Heart right ventricle (tissue), 16 donors: ENCODE data around the gene TBC1D2B. TPM values are rescaled to one million over a fixed set of nuclear protein-coding genes. Genes with fewer than 3 reads are reported as not detected.

Experiments
- ATAC-seq, 8 donors: fragments of 200-7000 bp; cut with Tn5 transposase; one replicate each; pipeline ENCODE4 v1.9.1; 2020; ENCODE audit warnings: mild to moderate bottlenecking in 8 of 8, moderate library complexity in 8 of 8, moderate number of reproducible peaks in 1 of 8
- DNase-seq, 2 donors: peaks; one replicate each; pipeline ENCODE4 v3.0.0-alpha.2; 2020
- H3K27ac ChIP-seq, 10 donors: fragments of 200-600 bp; sonication (generic) in 2 of 10; one replicate each; pipeline versions ENCODE4 v1.5.0 to v1.8.0; 2020 to 2022; ENCODE audit warnings: mild to moderate bottlenecking in 3 of 10
- H3K27me3 ChIP-seq, 7 donors: fragments of 200-600 bp; one replicate each; pipeline ENCODE4 v1.8.0; 2021 to 2022; ENCODE audit warnings: mild to moderate bottlenecking in 2 of 7
- H3K36me3 ChIP-seq, 9 donors: fragments of 200-600 bp; sonication (generic) in 1 of 9; one replicate each; pipeline versions ENCODE4 v1.5.0 to v1.8.0; 2020 to 2022; ENCODE audit warnings: mild to moderate bottlenecking in 2 of 9
- H3K4me1 ChIP-seq, 9 donors: fragments of 200-600 bp; sonication (generic) in 1 of 9; one replicate each; pipeline versions ENCODE4 v1.5.0 to v1.8.0; 2020 to 2022; ENCODE audit warnings: mild to moderate bottlenecking in 4 of 9
- H3K4me3 ChIP-seq, 10 donors: fragments of 200-600 bp; sonication (generic) in 2 of 10; one replicate each; pipeline versions ENCODE4 v1.5.0 to v1.8.0; 2020 to 2022; ENCODE audit warnings: mild to moderate bottlenecking in 7 of 10, moderate library complexity in 2 of 10
- H3K9me3 ChIP-seq, 11 donors: fragments of 200-600 bp in 10 of 11; sonication (generic) in 2 of 11; one replicate each; pipeline versions ENCODE4 v1.5.0 to v1.8.0; 2013 to 2022; ENCODE audit warnings: mild to moderate bottlenecking in 2 of 11, control low read depth in 1 of 11, moderate library complexity in 1 of 11
- WGBS, 2 donors: extraction: QIAGEN DNeasy Blood & Tissue Kit; methylation state at CpG; one replicate each; pipeline ENCODE4 v1.1.7; 2013; ENCODE audit warnings: inconsistent platforms in 1 of 2; 5-methylcytosine and 5-hydroxymethylcytosine counted together
- intact Hi-C, 10 donors: fragments of 100-400 bp; cut with DNase I; formaldehyde crosslinking; loops; one replicate each; pipeline versions ENCODE4 v1.11.1 to v1.14.2; 2022
- polyA plus RNA-seq, 2 donors: library from polyadenylated mRNA; stranded (reverse); fragments of 200-250 nt; gene quantifications; one replicate each; pipeline ENCODE4 v1.2.3, GENCODE V29; 2013
- total RNA-seq, 10 donors: library from RNA; stranded (reverse); fragmentation: NEBNext Ultra II Directional in 3 of 10; extraction: Animal tissue kit (Norgen Biotek cat#: 25700) in 3 of 10; gene quantifications; one replicate each; pipeline versions ENCODE4 v1.2.1 to v1.2.4, GENCODE V29; 2021 to 2023
- TF ChIP-seq, protein P1 (sequence below), 9 donors: fragments of 200-600 bp; sonication (generic) in 2 of 9; IDR thresholded peaks; one replicate each; pipeline versions ENCODE4 v1.5.0 to v1.8.0; 2021 to 2022; ENCODE audit warnings: antibody characterized with exemption in 9 of 9, mild to moderate bottlenecking in 5 of 9, moderate library complexity in 1 of 9
- donor health status: Arrhythmogenic right ventricular cardiomyopathy.
- donor health status: ischemic (EF 13 %, LVEDD 7.1; RV severe dilation, severe dysfunction).
- donor health status: healthy with polysubstance abuse.
- donor health status: DM: no; HTN: yes; CAD: no.
- donor health status: DM: no; HTN: no; CAD: no.
- donor health status: ischemic (EF 25% LVEDD 6.9; RV normal size, moderate dysfunction).
- donor health status: ischemic (EF 25% LVEDD 5.7; RV mildly dilated, moderate dysfunction).
- donor health status: healthy.
- donor health status: DM: yes; HTN: yes; CAD: no.
- donor health status: Ischemic cardiomyopathy.
- donor health status: ischemic (EF 35%, LVEDD 5.7; RV mildly dilated, moderate dysfunction).
- donor health status: nonischemic (EF 11% LVEDD 7.7; RV severe dilation, severe dysfunction).
- donor health status: DM: yes; HTN: yes; CAD: no.
- donor health status: PGD.
- donor health status: ischemic (EF 29% LVEDD 5.4; RV normal size, mild dysfunction).
- donor health status: nonischemic (EF 23%, LVEDD 6.1; RV moderate dilation, normal function).

Gene TBC1D2B
- total and polyA plus RNA-seq, 12 donors, result 4.7 to 20.8 (median 9.6) TPM

DNA sequence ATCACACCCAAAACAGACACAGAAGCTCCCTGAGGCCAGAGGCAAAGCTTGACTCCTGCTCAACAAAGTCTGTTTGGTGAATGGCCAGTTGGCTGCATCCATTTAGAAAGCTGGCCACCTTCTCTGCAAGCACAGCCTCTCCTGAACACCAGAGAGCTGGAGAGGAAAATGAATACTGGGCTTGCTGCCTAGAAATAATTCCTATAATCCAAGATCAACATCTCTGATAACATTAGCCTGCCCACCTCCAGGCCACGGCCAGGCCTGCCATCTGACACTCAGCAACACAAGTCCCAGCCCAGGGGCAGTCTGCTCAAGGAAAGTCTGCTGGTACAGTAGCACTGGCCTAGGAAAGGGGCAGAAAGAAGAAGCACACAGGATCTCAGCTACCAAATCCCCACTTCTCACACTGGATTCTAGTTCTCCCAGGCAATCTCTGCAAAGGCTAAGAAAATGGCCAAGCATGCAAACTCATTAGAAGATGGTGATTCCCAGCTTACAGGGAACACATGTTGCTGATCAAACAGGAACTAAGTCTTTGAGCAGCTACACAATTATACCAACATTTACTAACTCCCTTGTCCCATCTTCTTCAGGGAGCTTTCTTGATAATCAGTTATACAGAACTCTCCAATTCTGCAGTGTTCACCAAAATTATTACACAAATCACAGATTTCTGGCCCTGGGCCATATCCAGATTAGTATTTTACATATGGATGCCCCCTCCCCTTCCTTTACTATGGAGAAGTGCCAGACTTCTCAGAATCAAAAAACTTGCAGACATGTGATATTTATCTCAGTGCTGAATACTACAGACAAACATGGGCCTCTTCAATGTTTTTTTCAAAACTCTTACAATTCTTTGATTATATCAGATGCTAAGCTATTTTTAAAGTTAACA lies 9.9 kb downstream of the TBC1D2B start:
- DNase-seq (no peak), ATAC-seq (peak in 2 of 8 donors; percentile 11 to 19)
- 39 to 47% methylated on average over 1 of the region's 1 CpG for WGBS, 2 donors
- Histone ChIP-seq H3K4me1 (peaks cover 25 to 100% (median 98%) of the 10 kb centered on the region in 9 donors), H3K36me3 (no peaks in the 10 kb centered on the region), H3K9me3 (no peaks in the 10 kb centered on the region), H3K27ac (peak overlapping the region in 8 of 10 donors; percentile 15 to 83 (median 72)), H3K27me3 (no peaks in the 10 kb centered on the region), H3K4me3 (no peak overlapping the region)
- TF ChIP-seq, protein P1, sequence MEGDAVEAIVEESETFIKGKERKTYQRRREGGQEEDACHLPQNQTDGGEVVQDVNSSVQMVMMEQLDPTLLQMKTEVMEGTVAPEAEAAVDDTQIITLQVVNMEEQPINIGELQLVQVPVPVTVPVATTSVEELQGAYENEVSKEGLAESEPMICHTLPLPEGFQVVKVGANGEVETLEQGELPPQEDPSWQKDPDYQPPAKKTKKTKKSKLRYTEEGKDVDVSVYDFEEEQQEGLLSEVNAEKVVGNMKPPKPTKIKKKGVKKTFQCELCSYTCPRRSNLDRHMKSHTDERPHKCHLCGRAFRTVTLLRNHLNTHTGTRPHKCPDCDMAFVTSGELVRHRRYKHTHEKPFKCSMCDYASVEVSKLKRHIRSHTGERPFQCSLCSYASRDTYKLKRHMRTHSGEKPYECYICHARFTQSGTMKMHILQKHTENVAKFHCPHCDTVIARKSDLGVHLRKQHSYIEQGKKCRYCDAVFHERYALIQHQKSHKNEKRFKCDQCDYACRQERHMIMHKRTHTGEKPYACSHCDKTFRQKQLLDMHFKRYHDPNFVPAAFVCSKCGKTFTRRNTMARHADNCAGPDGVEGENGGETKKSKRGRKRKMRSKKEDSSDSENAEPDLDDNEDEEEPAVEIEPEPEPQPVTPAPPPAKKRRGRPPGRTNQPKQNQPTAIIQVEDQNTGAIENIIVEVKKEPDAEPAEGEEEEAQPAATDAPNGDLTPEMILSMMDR (IDR thresholded peaks at IDR 0.05), result no peak
- intact Hi-C loops, result no loop called here

DNA sequence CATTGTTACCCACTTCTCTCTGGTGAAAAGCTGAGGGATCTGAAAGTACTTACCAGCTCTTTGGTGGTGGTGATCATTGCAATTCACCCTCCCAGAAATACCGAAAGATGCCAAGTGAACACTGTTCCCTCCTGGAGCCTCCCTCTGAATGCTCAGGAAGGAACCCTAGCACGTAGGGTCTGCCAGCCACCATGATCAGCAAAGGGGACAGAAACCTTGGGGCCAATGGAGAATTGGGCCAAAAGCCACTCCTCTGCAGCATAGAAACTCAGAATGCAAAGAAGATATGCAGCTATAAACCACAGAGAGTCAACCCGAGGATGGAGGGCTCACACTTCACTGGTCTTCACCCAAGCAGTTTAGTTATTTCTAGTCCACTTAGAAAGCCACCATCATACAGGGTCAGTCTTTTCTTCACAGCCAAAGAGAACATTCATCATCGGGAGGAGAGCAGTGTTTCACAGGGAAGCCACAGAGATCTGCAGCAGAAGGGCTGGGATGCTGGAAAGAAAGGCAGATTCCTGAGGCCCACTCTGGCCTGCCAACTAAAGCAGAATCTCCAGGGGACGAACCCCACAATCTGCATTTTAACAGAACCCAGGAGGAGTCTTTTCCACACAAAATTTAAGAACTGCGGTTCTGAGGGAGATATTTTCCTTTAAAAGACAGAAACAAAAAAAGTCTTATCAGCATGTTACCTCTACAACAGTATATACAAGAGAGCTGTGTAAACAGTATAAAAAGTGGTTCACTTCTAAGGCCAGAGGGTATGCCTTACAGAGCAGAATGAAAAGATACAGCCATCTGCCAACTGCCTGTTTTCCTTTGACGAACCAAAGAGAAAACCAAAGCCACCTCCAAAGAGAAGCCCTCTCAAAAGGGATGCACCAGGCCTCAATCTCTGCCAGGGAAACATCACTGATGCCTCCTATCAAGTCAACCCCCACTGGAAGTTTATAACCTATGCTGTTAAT lies 11.3 kb downstream of the TBC1D2B start:
- H3K27me3 ChIP-seq, result no peaks in the 10 kb centered on the region
- DNase-seq (no peak), ATAC-seq (no peak)
- H3K36me3 ChIP-seq, result no peaks in the 10 kb centered on the region
- intact Hi-C loops, result no loop called here
- TF ChIP-seq, protein P1 (IDR thresholded peaks at IDR 0.05), result no peak
- H3K4me3 ChIP-seq, result no peak overlapping the region
- no peaks in the 10 kb centered on the region for H3K9me3 ChIP-seq
- 82 to 84% methylated on average over 7 of the region's 7 CpGs for WGBS, 2 donors
- peak overlapping the region in 9 of 10 donors; percentile 69 to 83 (median 77) for H3K27ac ChIP-seq
- peaks cover 25 to 100% (median 96%) of the 10 kb centered on the region in 9 donors for H3K4me1 ChIP-seq

DNA sequence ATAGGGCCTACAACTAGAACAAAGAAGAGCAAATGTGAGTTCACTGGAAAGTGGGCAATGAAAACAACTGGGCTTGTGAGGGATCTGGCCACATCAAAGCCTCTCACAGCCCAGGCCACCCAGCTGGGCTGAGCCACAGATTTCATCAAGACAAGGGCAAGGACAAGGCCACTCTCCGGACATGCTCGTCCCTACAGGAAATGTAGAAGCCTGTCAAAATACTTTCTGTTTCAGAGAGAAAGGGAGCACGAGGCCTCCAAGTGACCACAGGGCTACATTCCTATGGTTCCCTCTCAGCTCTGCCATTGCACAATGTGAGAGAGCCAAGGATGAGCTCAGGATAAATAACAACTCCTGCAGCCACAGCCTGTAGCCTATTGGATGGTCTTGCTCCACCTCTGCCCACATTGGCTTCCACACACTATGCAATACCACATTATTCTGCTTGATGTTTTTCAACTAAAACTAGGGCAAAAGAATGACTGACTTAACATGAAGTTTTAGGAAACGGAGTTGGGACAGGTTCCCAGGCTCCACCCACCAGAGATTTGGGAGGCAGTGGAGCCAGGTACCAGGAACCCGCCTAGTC lies 12.1 kb downstream of the TBC1D2B start:
- peak; percentile 50 to 52 for DNase-seq
- TF ChIP-seq, protein P1 (IDR thresholded peaks at IDR 0.05), result no peak
- no peaks in the 10 kb centered on the region for H3K36me3 ChIP-seq
- intact Hi-C loops, result no loop called here
- peak; percentile 52 to 94 (median 73) for ATAC-seq
- peaks cover 25 to 99% (median 89%) of the 10 kb centered on the region in 9 donors for H3K4me1 ChIP-seq
- H3K4me3 ChIP-seq, result no peak overlapping the region
- no peaks in the 10 kb centered on the region for H3K9me3 ChIP-seq
- 45 to 72% methylated on average over 5 of the region's 5 CpGs for WGBS, 2 donors
- peak overlapping the region; percentile 66 to 83 (median 75) for H3K27ac ChIP-seq
- H3K27me3 ChIP-seq, result no peaks in the 10 kb centered on the region
